Femur (tissue), 1 donor: ENCODE data around the gene MAPKAPK3.
A peak's percentile ranks its signal among the peaks of the same experiment; 100 is the strongest.

Source experiments
- DNase-seq: peaks from one replicate; pipeline ENCODE4 v3.0.0-alpha.2; 2017

The MAPKAPK3 gene

DNA sequence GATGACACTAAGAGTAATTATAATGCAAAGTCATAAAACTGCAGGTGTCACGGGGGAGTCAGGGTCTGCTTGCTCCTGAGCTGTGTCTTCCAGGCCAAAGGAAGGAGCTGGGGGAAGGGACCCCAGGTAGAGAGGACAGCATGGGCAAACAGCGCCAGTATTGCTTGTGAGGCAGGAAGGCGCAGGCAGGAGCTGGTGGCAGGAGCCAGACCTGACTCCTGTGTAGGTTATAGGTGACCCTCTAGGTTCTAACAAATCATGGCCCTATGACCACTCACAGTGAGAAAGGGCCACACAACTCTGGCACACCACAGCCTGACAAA lies 7.2 kb upstream of the MAPKAPK3 start:
- no peak for DNase-seq

DNA sequence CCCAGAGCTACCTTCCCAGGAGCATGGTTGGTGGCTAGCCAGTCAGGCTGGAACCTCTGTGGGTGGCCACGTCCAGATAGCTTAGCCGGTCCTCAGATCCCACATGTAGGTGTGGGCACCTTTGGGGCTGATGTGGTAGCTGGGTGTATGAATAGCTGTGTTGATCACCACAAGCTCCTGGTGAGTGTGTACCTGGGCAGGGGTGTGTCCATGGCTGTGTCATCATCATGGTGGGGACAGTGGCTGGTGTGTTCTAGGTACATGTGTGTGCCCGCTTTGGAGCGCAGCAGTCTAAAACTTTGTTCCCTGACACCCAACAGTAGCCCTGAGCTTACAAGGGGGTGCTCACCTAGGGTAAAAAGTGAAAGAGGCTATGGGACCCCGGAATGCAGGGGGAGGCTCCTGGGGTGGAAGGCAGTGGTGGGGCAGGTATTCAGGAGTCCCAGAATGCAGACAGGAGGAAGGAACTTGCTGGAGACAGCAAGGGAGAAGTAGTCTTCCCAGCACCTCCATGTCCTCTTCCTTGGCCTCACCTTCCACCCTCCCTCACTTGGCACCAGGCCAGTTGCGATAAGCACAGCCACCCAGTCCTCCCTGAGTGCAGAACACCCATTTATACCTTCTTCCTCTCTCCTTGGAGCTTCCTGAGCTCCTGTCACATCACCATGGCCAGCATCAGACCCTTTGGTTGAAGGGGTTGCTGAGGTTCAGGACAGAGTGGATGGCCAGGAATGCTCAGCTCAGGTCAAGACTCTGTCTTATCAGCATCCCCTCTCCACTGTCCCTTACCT lies 6.6 kb upstream of the MAPKAPK3 start:
- DNase-seq: no peak

DNA sequence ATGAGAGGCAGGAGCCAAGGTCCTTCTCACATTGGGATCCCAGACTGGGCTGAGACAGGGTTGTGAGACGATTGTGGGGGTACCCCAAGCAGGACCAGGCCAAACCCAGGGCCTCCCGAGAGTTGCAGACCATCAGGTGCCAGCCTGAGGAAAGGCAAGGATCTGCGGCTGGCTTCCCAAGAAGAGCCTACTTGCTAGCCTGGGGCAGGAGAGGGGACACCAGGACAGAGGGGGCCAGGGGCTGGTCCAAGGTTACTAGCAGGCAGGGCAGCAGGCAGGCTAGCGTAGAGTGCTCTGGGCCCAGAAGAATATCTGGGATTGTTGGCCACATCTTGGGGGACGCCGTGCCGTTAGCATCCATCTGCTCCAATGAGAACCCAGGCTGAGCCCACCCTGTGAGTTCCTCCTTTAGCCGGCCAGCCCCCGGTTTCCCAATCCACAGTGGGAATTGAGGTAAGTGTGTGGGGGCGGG lies 5.9 kb upstream of the MAPKAPK3 start:
- DNase-seq: no peak

DNA sequence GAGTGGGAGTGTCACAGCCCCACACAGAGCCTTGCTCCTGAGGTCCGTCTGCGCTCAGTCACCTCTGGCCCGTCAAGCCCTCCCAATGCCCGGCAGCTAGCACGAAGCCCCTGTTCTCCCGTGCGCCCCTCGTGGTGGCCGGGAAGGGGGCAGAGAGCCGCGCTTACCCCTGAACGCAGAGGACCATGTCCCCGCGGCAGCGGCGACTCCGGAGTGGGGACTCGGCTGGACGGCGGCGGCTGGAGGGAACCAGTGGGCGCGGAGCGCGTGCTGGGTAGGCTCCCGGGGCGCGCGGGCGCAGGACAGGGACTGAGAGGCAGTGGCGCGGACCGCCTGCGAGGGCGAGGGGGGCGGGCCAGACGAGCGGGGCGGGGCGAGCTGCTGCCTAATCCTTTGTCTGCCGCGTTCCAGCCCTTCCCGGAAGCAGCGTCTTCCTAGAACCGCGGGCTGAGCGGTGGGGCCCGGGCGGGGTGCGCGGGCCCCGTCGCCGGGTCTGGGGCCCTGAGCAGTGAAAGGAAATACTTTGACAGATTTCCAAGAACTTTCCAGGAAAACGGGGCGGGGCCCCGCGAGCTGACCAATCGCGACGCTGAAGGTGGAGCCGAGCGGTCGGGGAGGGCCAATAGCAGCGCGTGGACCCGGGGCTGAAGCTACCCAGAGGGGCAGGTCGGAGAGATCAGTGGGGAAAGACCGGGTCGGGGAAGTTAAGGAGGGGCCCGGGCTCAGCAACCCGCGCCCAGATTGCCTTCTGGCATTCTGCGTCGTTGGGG lies 5.3 kb upstream of the MAPKAPK3 start, which contains the start of gene CISH:
CISH (minus strand) TSS at position 311 of the 770 bp plus-strand sequence; CDS start at position 187, 124 bp downstream.
- DNase-seq: peak; percentile 98

DNA sequence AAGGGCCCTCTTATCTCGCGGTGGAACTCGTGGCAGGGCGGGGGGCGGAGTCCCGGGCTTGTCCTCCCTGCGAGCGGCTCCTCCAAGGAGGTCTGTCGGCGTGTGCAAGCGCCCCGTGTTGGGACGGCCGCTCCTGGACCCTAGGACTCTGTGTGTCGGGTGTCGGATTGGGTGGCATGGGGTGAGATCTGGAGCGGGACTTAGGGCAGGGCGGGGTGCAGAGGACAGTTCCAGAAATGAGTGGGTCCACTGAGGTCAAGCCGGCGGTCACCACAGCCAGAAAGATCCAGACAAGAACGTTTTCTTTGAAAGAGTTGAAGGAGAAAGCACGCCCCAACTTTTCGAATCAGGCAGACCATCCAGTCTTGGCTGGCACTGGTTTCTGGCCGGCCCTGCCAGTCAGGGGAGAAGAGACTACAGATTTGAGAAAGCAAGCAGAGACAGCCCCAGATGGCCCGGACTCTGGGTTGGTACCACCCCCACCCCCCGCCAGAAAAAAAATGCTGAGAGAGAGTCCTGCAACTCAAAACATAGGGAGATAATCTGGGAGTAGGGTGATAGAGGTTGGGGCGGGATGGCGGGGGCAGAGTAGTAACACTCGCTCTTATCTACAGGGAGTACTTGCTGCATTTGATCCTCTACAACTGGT lies 4.6 kb upstream of the MAPKAPK3 start:
- DNase-seq: no peak

DNA sequence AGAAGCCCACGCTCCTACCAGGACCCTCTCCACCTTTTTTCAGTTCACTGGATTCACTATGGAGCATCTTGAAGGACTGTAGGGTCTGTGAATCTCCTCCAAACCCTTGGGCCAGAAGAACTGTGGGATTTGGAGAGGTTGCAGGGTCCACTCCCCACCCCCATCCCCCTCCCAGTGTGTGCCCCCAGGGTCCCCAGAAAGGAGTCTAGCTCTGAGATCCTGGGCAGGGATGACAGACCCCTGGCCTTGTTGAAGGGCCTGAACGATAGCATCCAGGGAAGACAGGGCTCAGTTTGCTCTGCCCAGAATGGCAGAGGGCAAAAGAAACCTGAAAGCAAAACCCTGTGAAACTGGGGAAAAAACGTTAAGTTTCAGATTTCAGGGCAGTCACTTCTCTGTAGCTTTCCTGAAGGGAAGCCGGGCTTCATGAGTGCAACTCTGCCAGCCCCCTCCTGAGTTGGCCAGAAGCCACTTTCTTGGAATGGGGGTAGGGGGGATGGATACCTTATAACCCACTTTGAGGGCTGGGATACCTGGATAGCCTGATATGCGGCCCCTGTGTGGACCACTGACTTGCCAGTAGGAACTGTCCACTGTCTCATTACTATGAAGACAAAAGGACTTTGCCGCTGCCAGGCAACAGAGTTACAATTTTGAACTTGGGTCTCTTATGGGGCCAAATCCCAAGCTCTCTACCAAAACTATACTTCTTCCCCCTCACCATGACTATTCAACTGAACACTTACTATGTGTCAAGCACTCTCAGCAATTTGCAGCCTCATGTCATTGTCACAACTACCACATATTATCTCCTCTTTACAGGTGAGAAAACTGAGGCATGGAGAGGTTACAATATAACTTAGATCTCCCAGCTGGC lies 3.7 kb upstream of the MAPKAPK3 start:
- DNase-seq: no peak

DNA sequence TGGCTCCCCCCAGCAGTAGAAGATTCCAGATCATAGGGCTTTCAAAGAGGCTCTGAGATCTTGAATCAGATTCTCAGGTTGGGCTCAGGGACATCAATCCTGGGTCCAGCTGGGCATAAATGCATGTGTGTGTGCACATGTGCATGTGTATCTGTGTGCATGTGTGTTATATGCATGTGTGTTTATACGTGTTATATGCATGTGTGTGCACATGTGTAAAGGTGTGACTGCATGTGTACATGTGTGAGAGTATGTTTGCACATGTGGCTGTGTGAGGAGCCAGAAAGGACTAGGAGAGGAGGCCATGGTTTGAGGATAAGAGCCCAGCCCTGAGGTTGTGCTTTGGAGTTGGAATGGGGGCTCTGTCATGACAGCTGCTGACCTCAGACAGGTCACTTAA lies 1.8 kb upstream of the MAPKAPK3 start:
- DNase-seq: no peak

DNA sequence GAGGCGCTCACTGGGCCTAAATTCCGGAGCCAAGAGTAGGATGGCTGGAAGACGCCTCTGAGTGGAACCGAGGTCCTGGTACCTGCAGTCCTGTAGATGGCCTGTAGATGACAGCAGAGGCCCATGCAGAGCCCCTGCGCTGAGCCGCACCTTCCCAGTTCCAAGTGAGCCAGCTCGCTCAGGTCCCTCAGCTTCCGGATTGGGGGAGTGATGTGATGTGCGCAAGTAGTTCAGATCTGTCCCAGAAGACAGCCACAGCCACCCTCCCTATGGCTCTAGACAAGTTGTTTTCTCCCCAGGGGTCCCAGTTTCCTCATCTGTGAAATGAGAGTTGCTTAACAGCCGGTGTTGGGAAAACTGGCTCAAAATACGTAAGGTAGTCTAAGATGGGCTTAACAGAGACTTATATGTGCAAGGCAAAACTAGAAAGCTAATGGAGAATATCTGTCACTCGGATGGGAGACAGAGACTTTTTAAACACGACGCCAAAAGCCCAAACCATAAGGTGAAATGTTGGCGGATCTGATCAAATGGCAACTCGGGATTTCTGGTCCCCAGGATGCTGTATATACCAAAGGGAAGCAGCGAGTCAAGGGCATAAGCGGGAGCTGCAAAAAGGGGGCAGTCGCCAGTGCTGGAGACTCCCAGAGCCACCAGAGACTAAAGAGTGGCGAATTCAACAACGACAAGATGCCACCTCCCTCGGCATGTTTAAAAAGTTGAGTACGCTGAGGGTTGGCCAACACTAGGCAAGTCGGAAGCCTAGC lies 765 bp upstream of the MAPKAPK3 start:
- peak; percentile 91 for DNase-seq

DNA sequence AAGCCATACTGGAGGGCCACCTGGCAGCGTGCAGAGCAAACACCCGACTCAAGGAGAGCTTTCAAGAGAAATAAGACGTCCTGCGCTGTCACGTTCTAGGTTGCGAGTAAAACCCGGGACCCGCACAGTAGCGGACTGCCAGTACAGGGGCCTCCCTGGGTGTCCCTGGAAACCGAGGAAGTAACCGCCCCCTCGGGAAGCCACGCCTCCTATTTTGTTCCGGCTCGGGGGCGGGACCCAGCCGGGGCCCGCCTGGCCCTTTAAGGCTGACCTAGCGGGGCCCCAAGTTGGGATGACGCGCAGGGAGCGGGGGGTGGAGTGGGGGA lies 218 bp upstream of the MAPKAPK3 start:
- peak; percentile 95 for DNase-seq

DNA sequence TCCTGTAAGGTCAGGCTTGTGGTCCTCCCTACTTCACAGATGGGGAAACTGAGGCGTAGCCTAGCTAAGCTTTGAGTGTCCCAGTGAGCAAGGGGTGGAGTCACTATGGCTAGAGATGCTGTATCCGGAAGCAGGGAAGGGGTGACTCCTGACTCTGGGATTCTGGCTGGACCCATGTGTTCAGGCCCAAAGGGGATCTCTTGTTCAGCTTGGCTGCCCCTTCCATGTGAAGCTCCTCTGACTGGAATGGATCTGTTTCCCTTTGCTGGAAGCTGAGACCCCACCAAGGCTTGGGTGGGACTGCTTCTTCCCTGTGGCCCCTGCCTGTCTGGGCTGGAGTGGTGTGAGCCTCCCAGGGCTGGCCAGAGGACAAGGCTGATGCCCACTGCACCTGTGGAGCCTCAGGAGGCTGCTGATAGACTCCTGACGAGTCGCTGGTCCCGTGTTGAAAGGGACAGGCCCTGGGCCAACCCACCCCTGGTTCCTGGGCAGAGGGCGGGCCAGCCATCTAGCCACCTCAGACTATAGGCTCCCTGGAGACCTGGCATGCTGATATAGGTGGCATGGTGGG lies 1.0 kb downstream of the MAPKAPK3 start:
- peak; percentile 45 for DNase-seq

DNA sequence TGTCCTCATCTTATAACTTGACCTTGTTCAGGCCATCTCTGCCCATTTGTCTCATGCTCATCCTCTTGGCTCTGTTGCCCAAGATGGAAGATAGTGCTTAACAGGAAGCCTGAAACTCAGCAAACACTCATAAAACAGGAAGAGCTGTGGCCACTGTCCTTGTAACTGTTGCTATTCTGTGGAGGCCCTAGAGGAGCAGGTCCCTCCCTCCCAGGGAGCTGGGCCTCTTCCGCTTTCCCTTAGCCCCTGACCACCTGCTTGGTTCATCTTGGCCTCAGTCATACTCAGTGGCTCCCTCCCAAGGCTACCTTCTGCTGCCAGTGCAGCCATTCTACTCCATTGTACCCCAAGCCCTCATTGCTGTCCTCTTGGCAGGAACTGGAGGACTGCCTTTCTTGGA lies 3.5 kb downstream of the MAPKAPK3 start:
- no peak for DNase-seq

DNA sequence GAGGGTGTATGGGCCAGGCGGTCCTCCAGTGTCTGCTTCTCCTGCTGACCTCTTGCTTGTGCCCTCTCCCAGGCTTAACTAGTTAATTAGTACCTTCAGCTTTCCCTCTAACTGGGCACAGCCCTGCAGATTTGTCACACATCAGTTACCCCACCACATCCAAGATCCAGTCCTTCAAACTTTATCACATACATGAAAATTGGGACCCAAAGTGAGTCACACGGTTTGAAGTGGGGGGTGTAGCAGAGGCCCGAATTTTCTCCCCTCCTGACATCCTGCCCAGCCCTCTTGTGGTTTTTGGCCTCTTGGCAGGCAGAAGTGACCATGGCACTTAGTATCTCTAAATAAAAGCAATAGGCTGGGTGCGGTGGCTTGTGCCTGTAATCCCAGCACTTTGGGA lies 3.9 kb downstream of the MAPKAPK3 start:
- no peak for DNase-seq

DNA sequence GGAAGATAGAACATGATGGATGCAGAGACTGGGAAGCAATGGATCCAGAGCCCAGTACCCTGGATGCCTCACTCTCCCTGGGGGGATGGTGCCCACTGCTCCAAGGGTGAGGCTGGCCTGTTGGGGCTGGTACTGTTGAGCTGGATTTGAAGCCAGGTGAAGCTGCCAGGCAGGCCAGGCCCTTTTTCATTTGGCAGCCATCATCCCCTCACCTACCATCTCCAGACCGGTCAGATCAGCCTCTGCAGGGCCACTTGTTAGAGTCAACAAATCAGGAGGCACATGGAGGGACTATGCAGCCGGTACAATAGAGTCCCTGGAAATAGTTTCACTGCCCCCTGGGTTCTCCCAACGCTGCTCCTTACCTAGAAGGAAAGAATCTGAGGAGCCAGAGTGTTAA lies 5.9 kb downstream of the MAPKAPK3 start:
- DNase-seq: no peak

DNA sequence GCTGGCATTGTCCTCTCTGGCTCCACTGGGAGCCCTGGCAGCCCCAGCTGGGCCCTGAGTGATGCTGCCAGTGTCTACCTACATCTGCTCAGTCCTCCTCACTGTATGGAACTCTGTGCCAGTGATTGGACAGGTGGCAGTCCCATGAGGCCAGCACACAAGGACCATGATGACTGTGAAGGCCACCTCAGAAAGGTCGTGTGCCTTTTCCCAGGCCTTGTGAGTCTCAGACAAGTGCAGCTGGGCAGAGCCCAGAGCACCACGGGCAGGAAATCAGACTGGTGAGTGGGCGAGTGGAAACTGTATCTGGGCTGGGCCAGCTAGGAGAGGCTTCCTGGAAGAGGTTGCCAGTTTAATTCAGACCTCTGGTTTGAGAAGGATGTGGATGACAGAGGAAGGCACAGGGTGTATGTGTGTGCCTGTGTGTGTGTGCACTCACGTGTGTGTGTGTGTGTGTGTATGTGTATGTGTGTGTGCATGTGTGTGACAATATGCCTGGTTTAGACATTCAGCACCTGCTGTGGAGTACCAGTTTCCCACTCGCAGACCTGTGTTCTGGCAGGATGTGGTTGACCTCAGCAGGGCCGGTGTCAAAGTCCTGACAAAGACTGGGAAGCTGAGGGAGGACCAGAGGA lies 7.0 kb downstream of the MAPKAPK3 start:
- DNase-seq: no peak

DNA sequence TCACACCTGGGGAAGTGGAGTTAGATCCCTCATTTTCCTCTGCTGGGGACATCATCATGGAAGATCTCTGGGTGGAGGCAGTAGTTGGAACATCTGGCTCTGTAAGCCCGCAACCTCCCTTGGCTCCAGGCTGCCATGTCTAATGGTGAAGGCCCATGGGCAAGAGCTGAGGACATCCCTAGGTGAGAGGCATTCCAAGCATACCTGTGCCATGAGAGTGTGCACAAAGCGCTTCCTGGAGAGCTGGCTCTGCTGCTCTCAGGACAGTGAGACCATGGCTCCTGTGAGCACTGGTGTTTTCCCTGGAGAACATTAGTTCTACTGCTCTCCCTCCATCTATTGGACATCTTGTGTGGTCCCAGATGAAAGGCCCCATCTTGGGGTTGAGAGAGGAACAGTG lies 7.7 kb downstream of the MAPKAPK3 start:
- no peak for DNase-seq

DNA sequence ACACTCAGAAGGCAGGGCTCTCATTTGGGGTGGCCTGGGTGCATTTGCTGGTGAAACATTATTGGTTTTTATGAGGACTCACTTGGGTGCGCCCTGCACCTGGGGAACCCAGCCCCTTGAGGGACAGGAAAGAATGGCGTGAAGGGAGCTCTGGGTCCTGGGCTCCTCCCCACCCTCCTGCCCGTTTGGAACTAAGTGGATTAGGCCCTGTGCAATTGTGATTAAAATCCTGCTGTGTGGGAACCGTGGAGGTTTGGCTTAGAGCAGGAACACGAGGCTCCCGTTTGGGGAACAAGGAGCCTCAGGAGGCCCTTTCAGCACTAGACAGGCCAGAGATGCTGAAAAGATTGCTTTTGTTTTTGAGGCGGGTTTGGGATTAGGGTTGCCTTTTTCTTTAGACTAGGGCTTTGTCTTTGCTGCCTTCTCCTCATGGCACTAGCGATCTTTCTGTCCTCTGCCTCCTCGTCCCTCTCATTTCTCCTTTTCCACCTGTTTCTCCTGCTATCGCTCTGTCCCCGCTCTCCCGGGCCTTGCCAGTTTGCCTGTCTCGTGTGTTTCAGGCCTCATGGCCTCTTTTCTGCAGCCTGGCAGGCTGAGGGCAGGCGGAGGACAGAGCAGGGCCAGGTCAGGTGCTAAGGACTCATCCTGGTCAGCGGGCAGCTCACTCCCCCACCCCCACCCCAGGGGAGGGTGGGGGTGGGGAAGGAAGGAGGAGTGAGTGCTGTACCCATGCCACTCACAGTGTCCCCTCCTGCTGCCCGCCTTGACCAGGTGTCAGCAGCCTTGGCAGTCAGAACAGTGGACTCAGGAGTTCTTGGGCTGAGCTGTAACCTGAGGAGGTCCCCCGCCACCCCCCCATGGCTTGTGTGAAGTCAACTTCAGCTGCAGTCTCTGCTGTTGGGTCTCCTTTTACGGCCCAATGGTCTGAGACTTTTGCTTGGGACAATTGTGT lies 8.6 kb downstream of the MAPKAPK3 start:
- no peak for DNase-seq

DNA sequence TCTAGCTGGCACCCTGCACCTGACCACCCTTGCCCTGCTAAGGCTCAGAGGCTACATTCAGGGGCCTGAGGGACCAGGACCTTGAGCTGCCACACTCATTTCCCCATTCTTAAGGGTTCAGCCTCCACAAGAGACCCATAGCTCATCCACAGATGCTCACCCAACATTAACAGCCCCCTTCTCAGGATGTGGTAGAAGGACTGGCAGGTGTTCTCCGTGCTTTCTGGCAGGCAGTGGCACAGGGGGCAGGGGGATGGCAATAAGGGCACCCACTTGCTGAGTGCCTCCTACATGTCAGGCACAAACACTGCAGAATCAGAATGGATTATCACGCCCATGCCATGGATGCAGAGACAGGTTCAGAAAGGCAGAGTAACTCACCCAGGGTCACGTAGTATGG lies 9.4 kb downstream of the MAPKAPK3 start:
- DNase-seq: no peak

DNA sequence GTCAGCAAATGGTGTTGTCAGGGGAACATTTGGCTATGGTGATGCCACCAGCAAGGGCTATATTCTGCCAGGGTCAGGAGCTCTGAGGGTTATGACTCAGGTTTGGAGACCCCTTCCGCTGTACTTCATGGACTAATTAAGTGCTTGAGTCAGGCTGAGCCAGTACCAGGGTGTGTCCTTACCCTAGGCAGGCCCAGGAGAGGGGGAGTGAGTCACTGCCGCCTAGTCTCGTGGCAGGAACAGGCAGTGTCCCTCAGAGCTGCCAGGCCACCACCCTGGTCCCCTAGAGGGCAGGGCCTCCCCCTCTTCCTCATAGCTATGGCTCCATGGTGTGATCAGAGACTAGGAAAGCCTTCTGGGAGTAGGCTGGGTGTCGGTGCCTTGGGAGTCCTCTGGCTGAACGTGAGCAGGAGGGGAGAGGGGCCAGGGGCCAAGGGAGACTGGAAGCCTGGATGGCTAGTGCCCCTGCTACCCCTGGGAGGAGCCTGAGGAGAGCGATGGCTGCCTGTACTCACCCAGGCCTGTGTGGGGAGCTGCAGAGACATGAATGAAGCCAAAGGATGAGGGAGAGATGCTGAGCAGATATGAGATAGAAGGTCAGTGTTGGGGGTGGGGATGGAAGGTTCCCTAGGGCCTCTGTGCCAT lies 10.6 kb downstream of the MAPKAPK3 start:
- no peak for DNase-seq

DNA sequence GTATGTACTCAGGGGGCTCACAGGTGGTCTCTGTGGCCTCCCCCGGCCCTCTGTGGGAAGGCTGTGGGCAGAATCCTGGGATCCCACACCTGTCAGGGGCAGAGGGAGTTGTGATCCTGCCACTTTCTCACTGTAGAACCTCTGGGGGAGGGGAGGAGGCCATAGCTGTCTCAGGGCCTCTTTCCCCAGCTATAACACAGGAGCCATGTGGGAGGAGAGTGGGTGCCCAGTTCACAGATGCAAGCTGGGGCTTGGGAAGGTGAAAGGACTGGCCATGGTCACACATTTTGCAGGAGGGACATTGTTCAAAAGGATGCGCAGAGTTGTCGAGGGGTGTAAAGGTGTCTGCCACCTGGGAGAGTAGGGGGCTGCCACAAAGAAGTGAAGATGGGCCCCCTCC lies 11.7 kb downstream of the MAPKAPK3 start:
- DNase-seq: no peak

DNA sequence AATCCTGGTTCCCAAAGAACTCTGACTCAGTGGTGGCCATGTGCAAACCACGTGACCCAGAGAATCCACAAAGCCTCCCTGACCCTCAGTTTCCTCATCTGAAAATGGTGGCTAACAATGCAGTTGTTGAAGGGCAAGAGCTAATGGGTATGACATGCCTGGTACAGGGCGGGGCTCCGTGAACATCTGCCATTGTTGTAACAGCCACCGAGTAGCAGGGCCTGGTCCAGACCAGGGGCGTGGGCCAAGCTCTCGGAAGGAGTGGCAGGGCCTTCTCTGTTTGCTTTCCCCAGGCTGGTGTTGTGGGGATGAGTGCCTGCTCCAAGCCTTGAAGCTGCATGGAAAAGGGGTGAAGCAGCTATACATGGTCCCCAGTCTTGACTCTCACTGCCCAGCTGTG lies 13.4 kb downstream of the MAPKAPK3 start:
- no peak for DNase-seq
